CD4-positive, alpha-beta memory T cell (primary cell): ENCODE measurements around the gene USF1. TPM values are rescaled to one million over a fixed set of nuclear protein-coding genes. Genes with fewer than 3 reads are reported as not detected.
"Not testable (repeated sequence)": the region's sequence is repeated elsewhere in the genome, so short reads cannot be mapped to it uniquely, and the experiment has no call there.

Source experiments
- CTCF ChIA-PET: fragments of 350-600 bp; sonication (Branson Sonifier 250); formaldehyde crosslinking; loops from one replicate; lab custom pipeline; 2021; ENCODE audit warnings: inconsistent platforms; ENCODE audit not compliant: partially characterized antibody; lab: Charles Lee
- POLR2A ChIA-PET: fragments of 350-600 bp; sonication (Branson Sonifier 250); formaldehyde crosslinking; loops from one replicate; lab custom pipeline; 2021; ENCODE audit not compliant: partially characterized antibody; lab: Charles Lee
- DNase-seq, 5 donors: peaks; one replicate each; pipeline versions ENCODE4 v3.0.0 to v3.0.0-alpha.2; 2020 to 2022; ENCODE audit warnings: mixed read lengths in 1 of 5
- H3K27ac ChIP-seq: one replicate; pipeline ENCODE4 v1.7.0; 2013; ENCODE audit warnings: low read depth, low read length
- H3K27me3 ChIP-seq: 2 replicates; pipeline ENCODE4 v1.7.0; 2013; ENCODE audit warnings: mild to moderate bottlenecking, low read length, moderate library complexity; ENCODE audit not compliant: insufficient read depth
- H3K36me3 ChIP-seq: 2 replicates; pipeline ENCODE4 v1.7.0; 2013; ENCODE audit warnings: mild to moderate bottlenecking, low read length, moderate library complexity; ENCODE audit not compliant: insufficient read depth
- H3K4me1 ChIP-seq: 2 replicates; pipeline ENCODE4 v1.7.0; 2013; ENCODE audit warnings: mild to moderate bottlenecking, low read length, moderate library complexity; ENCODE audit not compliant: insufficient read depth
- H3K4me3 ChIP-seq, 2 donors: one replicate each; pipeline ENCODE4 v1.7.0; 2013; ENCODE audit warnings: low read length in 2 of 2, mild to moderate bottlenecking in 1 of 2
- H3K9me3 ChIP-seq, 2 donors: one replicate each; pipeline ENCODE4 v1.7.0; 2013; ENCODE audit warnings: low read length in 2 of 2, control low read depth in 1 of 2; ENCODE audit not compliant: control insufficient read depth in 1 of 2
- H3K27ac Mint-ChIP-seq, 7 donors: one replicate each; pipeline ENCODE4 v1.8.0; 2020 to 2021; ENCODE audit warnings: mixed read lengths in 7 of 7, mild to moderate bottlenecking in 6 of 7, inconsistent platforms in 3 of 7, moderate library complexity in 3 of 7
- H3K27me3 Mint-ChIP-seq, 2 donors: one replicate each; pipeline ENCODE4 v1.8.0; 2020 to 2021; ENCODE audit warnings: mixed read lengths in 2 of 2
- H3K36me3 Mint-ChIP-seq, 2 donors: one replicate each; pipeline ENCODE4 v1.8.0; 2020 to 2021; ENCODE audit warnings: mixed read lengths in 2 of 2, inconsistent platforms in 1 of 2, mild to moderate bottlenecking in 1 of 2
- H3K4me1 Mint-ChIP-seq, 4 donors: one replicate each; pipeline ENCODE4 v1.8.0; 2020 to 2021; ENCODE audit warnings: mixed read lengths in 4 of 4, mild to moderate bottlenecking in 1 of 4
- H3K4me3 Mint-ChIP-seq, 8 donors: one replicate each; pipeline ENCODE4 v1.8.0; 2020 to 2021; ENCODE audit warnings: mixed read lengths in 8 of 8, mild to moderate bottlenecking in 7 of 8, moderate library complexity in 6 of 8, inconsistent platforms in 3 of 8
- H3K9me3 Mint-ChIP-seq, 8 donors: one replicate each; pipeline ENCODE4 v1.8.0; 2020 to 2021; ENCODE audit warnings: mixed read lengths in 8 of 8, mild to moderate bottlenecking in 5 of 8, inconsistent platforms in 3 of 8, moderate library complexity in 1 of 8
- intact Hi-C: fragments of 100-400 bp; cut with micrococcal nuclease; formaldehyde crosslinking; loops from one replicate; pipeline ENCODE4 v1.15.1; 2023
- polyA plus RNA-seq, 2 donors: library from polyadenylated mRNA; unstranded; fragments of 300-500 nt; fragmentation: Illumina TruSeq; gene quantifications; one replicate each; pipeline ENCODE4 v1.2.3, GENCODE V29; 2021
- total RNA-seq, 2 experiments: library from RNA; stranded (reverse); gene quantifications; one replicate each; pipeline ENCODE4 v1.2.3, GENCODE V29; 2021

Gene USF1
- total and polyA plus RNA-seq, 4 experiments from 2014 or later: 1.4 to 102 (median 53.6) TPM

DNA sequence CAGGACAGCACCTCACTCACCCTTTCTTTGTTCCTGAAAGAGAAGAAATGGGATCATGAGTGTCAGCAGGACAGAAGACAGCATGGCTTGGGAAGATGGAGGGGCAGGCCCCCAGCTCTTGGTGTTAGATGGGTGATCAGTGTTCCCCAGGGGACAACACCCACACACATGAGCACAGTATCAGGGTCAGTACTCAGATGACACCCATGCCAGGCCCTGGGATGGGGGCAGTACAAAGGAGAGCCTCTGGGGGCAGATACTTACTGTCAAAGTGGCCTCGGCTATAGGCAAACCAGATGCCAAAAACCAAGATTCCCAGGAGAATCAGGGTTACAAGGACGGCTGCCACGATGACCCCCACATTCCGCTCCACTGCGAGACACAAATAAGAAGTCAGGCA lies 46.4 kb downstream of the USF1 start:
- Histone ChIP-seq H3K4me3 (no peak overlapping the region), H3K27me3 (no peaks in the 10 kb centered on the region), H3K27ac (no peak overlapping the region), H3K9me3 (no peaks in the 10 kb centered on the region), H3K36me3 (peaks cover 24% of the 10 kb centered on the region), H3K4me1 (peaks cover 8% of the 10 kb centered on the region)
- Mint-ChIP-seq H3K9me3 (no peaks in the 10 kb centered on the region), H3K27me3 (no peaks in the 10 kb centered on the region), H3K27ac (peak overlapping the region in 1 of 7 donors; percentile 7), H3K36me3 (peaks cover 18 to 30% of the 10 kb centered on the region in 2 donors), H3K4me1 (peaks cover 4 to 6% (median 5%) of the 10 kb centered on the region in 4 donors), H3K4me3 (no peak overlapping the region)
- intact Hi-C loops: loop anchor here (5.0 kb wide), 2 partner anchors 38 to 383 kb away; partner anchors contain the start of gene TSTD1
- ChIA-PET POLR2A (interaction anchor here (1.5 to 2.7 kb wide), 3 partner anchors 14 to 98 kb away, joined by 4 to 14 read pairs (median 13); partner anchors contain the start of gene USF1), CTCF (interaction anchor here (0.6 to 7.3 kb wide), 4 partner anchors 9 to 139 kb away, joined by 3 to 175 read pairs (median 40); partner anchors contain the start of gene KLHDC9)
- DNase-seq: no peak

DNA sequence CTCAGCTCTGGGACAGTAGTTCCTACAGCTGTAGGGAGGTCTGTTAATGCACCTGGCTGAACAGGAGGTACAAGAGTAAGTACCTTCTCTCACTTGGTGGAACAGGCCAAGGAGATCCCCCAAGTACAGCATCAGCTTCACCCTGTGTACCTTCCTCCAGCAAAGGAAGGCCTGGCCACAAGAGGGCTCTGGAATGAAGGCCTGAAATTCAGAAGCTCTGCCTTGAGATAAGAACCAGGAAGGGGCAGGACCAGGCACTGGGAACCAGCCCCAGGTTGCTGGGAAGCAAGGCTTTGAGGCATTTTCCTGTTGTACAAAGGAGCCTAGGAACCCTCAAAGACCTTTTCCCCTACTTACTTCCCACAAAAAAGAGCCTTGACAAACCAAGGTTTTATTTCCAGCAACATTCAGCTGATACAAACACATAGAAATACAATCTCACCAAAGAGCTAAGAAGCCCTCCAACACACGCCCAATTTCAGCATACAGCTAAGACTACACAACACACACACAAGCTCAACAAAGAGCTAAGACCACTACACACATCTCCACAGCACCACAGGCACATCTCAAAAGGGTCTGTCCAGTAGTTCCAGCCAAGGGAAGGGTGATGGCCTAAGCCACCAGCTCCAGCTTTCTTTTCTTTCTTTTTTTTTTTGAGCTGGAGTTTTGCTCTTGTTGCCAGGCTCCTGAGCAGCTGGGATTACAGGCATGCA lies 48.3 kb downstream of the USF1 start:
- POLR2A ChIA-PET: interaction anchor here (0.7 to 2.7 kb wide), 15 partner anchors 13 to 156 kb away, joined by 3 to 37 read pairs (median 5); partner anchors contain the start of genes ARHGAP30, DEDD, F11R and KLHDC9
- H3K4me3 Mint-ChIP-seq: no peak overlapping the region
- no peaks in the 10 kb centered on the region for H3K9me3 ChIP-seq
- H3K9me3 Mint-ChIP-seq: no peaks in the 10 kb centered on the region
- peaks cover 24% of the 10 kb centered on the region for H3K36me3 ChIP-seq
- peaks cover 8% of the 10 kb centered on the region for H3K4me1 ChIP-seq
- peak in 4 of 5 donors; percentile 30 to 42 (median 38) for DNase-seq
- H3K27me3 ChIP-seq: no peaks in the 10 kb centered on the region
- CTCF ChIA-PET: interaction anchor here (0.7 to 7.3 kb wide), 34 partner anchors 7 to 385 kb away, joined by 3 to 175 read pairs (median 5); partner anchors contain the start of genes ARHGAP30, F11R, KLHDC9 and TOMM40L
- peaks cover 18 to 30% of the 10 kb centered on the region in 2 donors for H3K36me3 Mint-ChIP-seq
- H3K27ac Mint-ChIP-seq: peak overlapping the region; percentile 22 to 93 (median 84)
- peaks cover 4 to 8% (median 5%) of the 10 kb centered on the region in 4 donors for H3K4me1 Mint-ChIP-seq
- no peak overlapping the region for H3K4me3 ChIP-seq
- H3K27ac ChIP-seq: no peak overlapping the region
- intact Hi-C loops: loop anchor here (1.0 to 5.0 kb wide), 4 partner anchors 40 to 385 kb away; partner anchors contain the start of gene TSTD1
- no peaks in the 10 kb centered on the region for H3K27me3 Mint-ChIP-seq

DNA sequence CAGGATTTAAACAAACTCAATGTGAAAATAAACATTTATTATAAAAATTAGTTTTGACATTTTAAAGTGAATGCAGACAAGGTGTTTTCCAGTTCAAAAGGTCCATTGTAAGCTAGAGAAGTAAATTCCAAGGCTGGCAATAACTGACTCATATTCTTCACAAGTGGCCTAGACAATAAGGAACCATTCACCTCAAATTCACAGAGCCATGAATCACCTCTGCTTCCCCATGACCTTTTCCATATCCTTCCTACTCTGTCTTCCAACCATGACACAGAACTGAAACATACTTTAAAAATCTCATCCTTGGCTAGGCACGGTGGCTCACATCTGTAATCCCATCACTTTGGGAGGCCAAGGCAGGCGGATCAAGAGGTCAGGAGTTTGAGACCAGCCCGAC lies 49.6 kb downstream of the USF1 start:
- H3K4me1 Mint-ChIP-seq: peaks cover 4 to 6% (median 5%) of the 10 kb centered on the region in 4 donors
- H3K27ac ChIP-seq: no peak overlapping the region
- no peaks in the 10 kb centered on the region for H3K9me3 ChIP-seq
- H3K36me3 Mint-ChIP-seq: peaks cover 18 to 30% of the 10 kb centered on the region in 2 donors
- H3K4me3 ChIP-seq: no peak overlapping the region
- DNase-seq: no peak
- H3K27me3 ChIP-seq: no peaks in the 10 kb centered on the region
- peaks cover 8% of the 10 kb centered on the region for H3K4me1 ChIP-seq
- intact Hi-C loops: loop anchor here (5.0 kb wide), 2 partner anchors 41 to 386 kb away; partner anchors contain the start of gene TSTD1
- CTCF ChIA-PET: interaction anchor here (0.9 to 7.3 kb wide), 12 partner anchors 9 to 297 kb away, joined by 3 to 175 read pairs (median 16); partner anchors contain the start of genes F11R, KLHDC9, TSTD1 and UFC1
- peaks cover 22% of the 10 kb centered on the region for H3K36me3 ChIP-seq
- H3K9me3 Mint-ChIP-seq: no peaks in the 10 kb centered on the region
- H3K4me3 Mint-ChIP-seq: no peak overlapping the region
- peak overlapping the region in 3 of 7 donors; percentile 12 to 64 (median 31) for H3K27ac Mint-ChIP-seq
- no peaks in the 10 kb centered on the region for H3K27me3 Mint-ChIP-seq
- POLR2A ChIA-PET: no interaction called here

DNA sequence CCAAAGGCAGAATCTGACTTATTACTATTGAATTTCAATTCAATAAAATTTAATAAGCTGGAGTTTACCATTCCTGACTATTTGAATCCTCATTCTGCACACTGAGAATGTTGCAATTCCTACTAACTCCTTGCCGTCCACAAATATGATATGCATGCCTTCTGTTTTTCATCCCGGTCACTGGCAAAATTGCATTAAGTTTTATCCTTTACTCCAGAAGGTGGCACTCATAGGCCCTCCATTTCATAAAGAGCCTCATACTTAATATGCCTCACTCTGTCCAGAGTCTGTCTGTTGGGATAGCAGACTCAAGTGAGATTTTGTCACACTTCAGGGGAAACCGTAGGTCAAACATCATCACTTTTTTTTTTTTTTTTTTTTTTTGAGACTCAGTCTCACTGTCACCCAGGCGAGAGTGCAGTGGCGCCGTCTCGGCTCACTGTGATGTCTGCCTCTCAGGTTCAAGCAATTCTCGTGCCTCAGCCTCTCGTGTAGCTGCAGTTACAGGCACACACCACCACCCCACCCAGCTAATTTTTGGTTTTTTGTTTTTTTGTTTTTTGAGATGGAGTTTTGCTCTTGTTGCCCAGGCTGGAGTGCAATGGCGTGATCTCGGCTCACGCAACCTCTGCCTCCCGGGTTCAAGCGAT lies 52.1 kb downstream of the USF1 start:
- Mint-ChIP-seq H3K4me3 (no peak overlapping the region), H3K27ac (no peak overlapping the region), H3K27me3 (no peaks in the 10 kb centered on the region), H3K4me1 (peaks cover 8 to 13% (median 10%) of the 10 kb centered on the region in 4 donors), H3K9me3 (no peaks in the 10 kb centered on the region), H3K36me3 (peaks cover 3 to 12% of the 10 kb centered on the region in 2 donors)
- ChIA-PET POLR2A (no interaction called here), CTCF (interaction anchor here (0.6 to 1.3 kb wide), 5 partner anchors 10 to 857 kb away, joined by 3 to 4 read pairs (median 3); partner anchors contain the start of genes ITLN2 and USF1)
- intact Hi-C loops: loop anchor here (1.0 to 5.0 kb wide), 3 partner anchors 104 to 311 kb away; no protein-coding TSS in a partner anchor
- Histone ChIP-seq H3K9me3 (no peaks in the 10 kb centered on the region), H3K4me1 (peaks cover 16% of the 10 kb centered on the region), H3K4me3 (no peak overlapping the region), H3K27me3 (no peaks in the 10 kb centered on the region), H3K36me3 (peaks cover 2% of the 10 kb centered on the region), H3K27ac (no peak overlapping the region)
- DNase-seq: no peak

DNA sequence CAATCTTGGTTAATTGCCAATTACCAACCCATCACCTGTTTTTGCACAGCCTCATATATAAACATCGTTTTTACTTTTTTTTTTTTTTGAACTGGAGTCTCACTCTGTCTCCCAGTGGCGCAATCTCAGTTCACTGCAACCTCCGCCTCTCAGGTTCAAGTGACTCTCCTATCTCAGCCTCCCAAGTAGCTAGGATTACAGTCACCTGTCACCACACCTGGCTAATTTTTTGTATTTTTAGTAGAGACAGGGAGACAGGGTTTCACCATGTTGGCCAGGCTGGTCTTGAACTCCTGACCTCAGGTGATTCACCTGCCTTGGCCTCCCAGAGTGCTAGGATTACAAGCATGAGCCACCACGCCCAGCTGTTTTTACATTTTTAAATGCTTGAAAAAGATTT lies 53.7 kb downstream of the USF1 start:
- not testable (repeated sequence) for H3K9me3 Mint-ChIP-seq, H3K9me3 ChIP-seq, H3K36me3 Mint-ChIP-seq, H3K27me3 ChIP-seq, H3K4me1 Mint-ChIP-seq, H3K36me3 ChIP-seq, H3K4me1 ChIP-seq, H3K4me3 Mint-ChIP-seq, H3K27ac Mint-ChIP-seq, H3K27ac ChIP-seq, H3K4me3 ChIP-seq, H3K27me3 Mint-ChIP-seq, DNase-seq
- intact Hi-C loops: loop anchor here (5.0 kb wide), 2 partner anchors 225 to 310 kb away; no protein-coding TSS in a partner anchor
- CTCF ChIA-PET: interaction anchor here (0.7 to 5.2 kb wide), 11 partner anchors 14 to 181 kb away, joined by 3 to 47 read pairs (median 4); partner anchors contain the start of gene F11R
- POLR2A ChIA-PET: interaction anchor here (0.9 to 2.1 kb wide), 2 partner anchors 21 to 54 kb away, joined by 3 to 8 read pairs; partner anchors contain the start of gene USF1
